HG02970 (cell line): ENCODE results near the gene SCN10A.

Experiments
- ATAC-seq: cut with Tn5 transposase; IDR thresholded peaks from one replicate; pipeline ENCODE4 v1.9.1; 2021; ENCODE audit warnings: mild to moderate bottlenecking, moderate library complexity, moderate number of reproducible peaks; ENCODE audit not compliant: unreplicated experiment, low FRiP score

SCN10A gene

GRCh38 chr3:38658841-38659240 lies 157.2 kb downstream of the SCN10A start:
- ATAC-seq, result no peak

- ATAC-seq, result no peak
Observed at GRCh38 chr3:38657369-38657768, 158.6 kb downstream of the SCN10A start.

DNA sequence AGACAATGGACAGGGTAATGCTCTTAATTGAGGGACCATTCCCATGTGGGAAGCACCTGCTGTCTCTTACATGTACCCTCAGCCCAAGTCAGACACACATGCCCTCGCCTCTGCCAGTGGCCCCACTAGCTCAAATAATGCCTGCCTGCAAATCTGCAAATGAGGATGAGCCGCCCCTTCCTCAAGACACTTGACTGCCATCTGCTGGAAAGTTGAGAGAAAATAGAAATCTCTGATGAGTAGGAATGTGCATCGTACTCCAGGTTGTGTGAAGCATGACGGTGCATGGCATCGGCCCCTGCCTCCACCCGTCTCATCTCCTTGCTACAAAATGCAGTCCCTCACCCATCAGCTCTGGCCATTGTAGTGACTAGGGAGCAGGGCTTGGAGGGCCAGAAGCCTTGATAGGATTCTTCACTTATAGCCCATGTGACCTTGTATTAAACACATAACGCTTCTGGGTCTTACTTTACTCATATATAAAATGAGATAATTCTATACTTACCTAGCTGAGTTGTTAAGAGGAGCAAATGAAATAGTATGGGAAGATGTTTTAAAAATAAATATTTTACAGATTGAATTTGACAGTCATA lies 160.2 kb downstream of the SCN10A start:
- no peak for ATAC-seq

DNA sequence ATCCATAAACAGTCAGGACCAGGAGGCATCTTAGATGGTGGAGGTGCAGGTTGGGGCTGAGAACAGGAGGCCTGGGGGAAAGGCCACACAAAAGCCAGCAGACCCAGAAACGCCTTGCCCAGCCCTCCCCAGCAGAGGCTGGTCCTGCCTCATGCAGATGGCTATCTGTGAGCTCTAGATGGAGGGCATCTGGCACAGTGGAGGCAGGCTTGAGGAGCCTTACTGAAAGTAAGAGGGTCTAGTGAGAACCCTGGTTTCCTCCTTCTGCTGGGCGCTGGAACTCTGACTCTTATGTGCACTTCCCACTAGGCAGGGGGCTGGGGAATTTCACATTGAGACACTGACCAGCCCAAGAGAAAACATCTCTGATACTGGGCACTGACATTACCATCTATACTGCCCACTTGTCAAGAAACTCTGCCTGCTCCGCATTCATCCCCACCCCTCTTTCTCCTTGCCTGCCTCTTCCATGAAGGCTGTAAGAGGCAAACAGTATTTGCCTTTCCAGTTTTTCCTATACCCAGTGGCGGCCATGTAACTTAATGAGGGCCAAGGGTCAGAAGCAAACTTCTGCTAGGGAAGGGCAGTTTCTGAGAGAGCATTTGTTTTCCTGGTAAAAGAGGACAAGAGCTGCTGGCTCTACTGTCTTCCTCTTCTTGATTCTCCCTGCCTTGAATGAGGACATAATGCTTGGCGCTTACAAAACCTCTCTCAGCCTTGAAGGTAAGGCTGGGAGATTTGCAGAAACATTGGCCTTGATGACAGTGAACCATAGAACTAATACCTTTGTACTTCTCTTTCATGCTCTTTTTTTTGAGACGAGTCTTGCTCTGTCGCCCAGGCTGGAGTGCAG lies 162.1 kb downstream of the SCN10A start:
- ATAC-seq, result no peak

GRCh38 chr3:38652934-38653333 lies 163.1 kb downstream of the SCN10A start:
- ATAC-seq, result no peak

GRCh38 chr3:38651153-38651789 lies 164.7 kb downstream of the SCN10A start:
- ATAC-seq, result peak; percentile 47

GRCh38 chr3:38650248-38650951 lies 165.6 kb downstream of the SCN10A start:
- ATAC-seq, result no peak

DNA sequence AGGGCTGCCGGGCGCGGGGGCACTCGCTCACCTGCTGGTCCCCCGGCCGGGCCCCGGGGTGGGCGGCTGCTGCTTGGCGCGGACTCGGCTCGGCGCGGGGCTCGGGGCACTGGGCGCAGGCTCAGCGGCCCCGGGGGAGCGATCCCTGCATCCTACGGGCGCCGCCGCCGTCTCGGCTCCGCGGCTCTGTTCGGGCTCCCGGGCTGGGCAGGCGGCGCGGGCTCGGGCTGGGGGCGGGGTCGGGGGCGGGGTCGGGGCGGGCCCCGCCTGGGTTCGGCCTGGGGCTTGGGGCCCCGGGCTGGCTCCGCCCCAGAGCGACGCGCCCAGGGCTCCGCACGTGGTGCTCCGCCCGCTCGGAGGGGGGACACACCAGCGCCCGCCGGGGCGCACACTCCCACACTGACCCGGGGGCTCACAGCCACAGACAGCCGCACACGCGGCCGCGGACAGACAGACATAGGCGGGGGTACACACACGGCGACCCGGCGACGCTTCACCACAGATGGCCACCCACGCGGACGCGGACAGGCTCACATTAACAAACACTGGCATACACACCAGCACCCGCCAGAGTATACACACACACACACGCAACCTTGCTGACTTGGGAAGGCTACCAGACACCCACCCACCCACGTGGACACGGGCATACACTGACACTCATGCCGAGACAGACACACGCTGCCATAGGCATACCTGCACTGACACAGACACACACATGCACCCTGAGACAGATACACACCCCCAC lies 166.3 kb downstream of the SCN10A start, which contains the start of gene SCN5A:
Gene SCN5A (minus strand): TSS at position 188 of the 748 bp plus-strand sequence. CDS start 16,380 bp downstream, outside the sequence.
- no peak for ATAC-seq

DNA sequence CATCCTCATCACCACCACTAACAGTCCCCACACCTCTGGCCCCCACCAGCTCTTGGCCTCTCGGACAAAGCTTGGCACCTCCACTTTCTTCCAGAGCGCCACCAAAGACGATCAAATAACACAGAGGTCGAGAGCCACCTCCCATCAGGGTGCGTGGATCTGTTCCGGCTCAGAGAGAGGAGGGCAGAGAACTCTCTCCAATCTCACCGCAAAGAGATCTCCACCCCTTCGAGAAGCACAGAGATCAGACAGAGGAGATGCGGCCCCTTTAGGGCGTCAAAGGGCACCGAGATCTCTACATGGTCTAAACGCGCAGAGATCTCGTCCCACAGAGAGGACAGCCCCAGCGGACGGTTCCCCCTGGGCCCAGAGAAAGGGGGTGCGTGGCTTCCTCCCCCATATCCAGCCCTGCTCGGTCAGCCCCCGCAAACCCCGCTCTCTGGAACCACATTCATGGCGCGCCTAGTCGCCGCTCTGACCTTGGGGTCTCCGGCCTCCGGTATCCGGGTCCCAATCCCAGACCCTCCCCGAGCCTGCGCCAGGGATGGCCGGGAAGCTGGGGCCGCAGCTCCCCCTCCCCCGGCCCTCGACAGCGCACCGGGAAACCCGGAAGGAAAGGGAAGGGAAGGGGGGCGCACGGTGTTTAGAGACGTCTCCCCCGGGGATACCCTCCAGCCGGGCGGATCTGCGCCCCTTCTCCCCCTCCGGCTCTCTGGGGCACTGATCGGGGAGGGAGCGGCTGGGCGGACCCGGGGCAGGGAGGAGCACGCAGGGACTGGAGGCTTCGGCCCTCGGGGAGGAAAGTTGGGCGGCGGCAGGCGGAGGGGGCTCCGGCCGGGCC lies 167.1 kb downstream of the SCN10A start:
- ATAC-seq, result no peak

DNA sequence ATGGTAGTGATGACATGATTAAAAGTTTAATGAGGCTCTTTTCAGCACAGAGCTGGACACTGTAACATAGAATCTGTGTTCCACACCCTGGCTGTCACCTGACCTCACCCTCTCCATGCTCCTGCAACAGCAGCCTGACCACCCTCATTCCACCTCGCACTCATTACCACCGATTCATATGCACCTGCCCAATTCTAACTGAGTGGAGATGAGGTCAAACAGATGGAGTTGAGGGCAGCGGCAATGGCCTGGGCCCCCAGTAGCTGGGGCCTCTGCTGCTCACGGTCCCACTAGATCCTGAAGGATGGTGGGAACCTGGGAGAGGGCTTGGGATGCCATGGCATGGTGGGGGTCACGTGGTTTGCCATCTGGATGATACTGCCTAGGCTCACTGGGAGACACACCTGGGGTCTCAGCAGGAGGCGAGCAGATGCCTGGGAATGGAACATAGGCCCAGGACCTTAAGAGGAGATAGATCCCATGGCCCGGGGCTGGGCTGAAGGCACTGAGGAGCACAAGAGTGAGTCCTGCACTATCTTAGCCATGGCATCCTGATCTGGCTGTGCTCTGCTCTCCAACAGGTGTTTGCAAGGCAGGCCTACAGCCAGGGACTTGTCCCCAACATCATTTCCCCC lies 167.9 kb downstream of the SCN10A start:
- ATAC-seq, result no peak

GRCh38 chr3:38647217-38647970 lies 168.6 kb downstream of the SCN10A start:
- no peak for ATAC-seq
